K562 (cell line): Measurements from ENCODE around the gene IGLL1. TPM values are rescaled to one million over a fixed set of nuclear protein-coding genes. Genes with fewer than 3 reads are reported as not detected.

Experiments used
- ATAC-seq: fragments of 200-7000 bp; cut with Tn5 transposase; 3 replicates; pipeline ENCODE4 v1.9.1; 2020; ENCODE audit warnings: moderate library complexity
- BruUV-seq: library from RNA; stranded (reverse); fragments of 400-500 nt; replicated peaks from 2 replicates; lab custom pipeline; 2021; lab: Mats Ljungman, UMichigan
- CTCF ChIA-PET: fragments of 300-600 bp; formaldehyde crosslinking; extraction: SDS; loops from one replicate; lab custom pipeline; 2021; ENCODE audit warnings: low intra/inter-chr PET ratio; lab: Yijun Ruan, JAX
- POLR2A ChIA-PET: fragments of 300-600, 350-650 bp; sonication (Branson Sonifier 250); formaldehyde crosslinking; extraction: SDS; loops from one replicate; lab custom pipeline; 2021; ENCODE audit warnings: antibody characterized with exemption, inconsistent platforms; lab: Yijun Ruan, JAX
- DNase-seq, 4 experiments: peaks; one replicate each; pipeline versions ENCODE4 v3.0.0 to v3.0.0-alpha.2; 2011 to 2018; ENCODE audit warnings: low spot score in 3 of 4, mixed read lengths in 3 of 4; ENCODE audit errors: extremely low read depth in 1 of 4
- FAIRE-seq: peaks from 2 replicates; lab custom pipeline; 2011; peaks lifted over from hg19 to GRCh38; lab: Jason Lieb, UNC
- H2AFZ ChIP-seq: 2 replicates; pipeline ENCODE4 v1.6.0; 2011; ENCODE audit warnings: low read depth, low read length, control low read depth, inconsistent platforms
- H3K27ac ChIP-seq: fragments of 200-600 bp; 3 replicates; pipeline ENCODE4 v1.8.0; 2011; ENCODE audit warnings: low read depth, mild to moderate bottlenecking, control low read depth, inconsistent platforms, low read length, moderate library complexity, mixed read lengths; ENCODE audit errors: extremely low read depth
- H3K27me3 ChIP-seq, 2 experiments: fragments of 300-600 bp in 1 of 2; 2 replicates in 1 of 2; 3 replicates in 1 of 2; pipeline versions ENCODE4 v1.6.0 to v1.8.0; 2011; ENCODE audit warnings: inconsistent platforms in 2 of 2, low read length in 2 of 2, mild to moderate bottlenecking in 1 of 2, mixed read lengths in 1 of 2, moderate library complexity in 1 of 2; ENCODE audit not compliant: control insufficient read depth in 2 of 2, insufficient read depth in 2 of 2
- H3K36me3 ChIP-seq: fragments of 300-600 bp; 3 replicates; pipeline ENCODE4 v1.8.0; 2011; ENCODE audit warnings: mild to moderate bottlenecking, low read length, inconsistent platforms; ENCODE audit not compliant: control insufficient read depth, insufficient read depth
- H3K4me1 ChIP-seq, 2 experiments: fragments of 200-600 bp in 1 of 2; replicated peaks in 1 of 2; 2 replicates in 1 of 2; 3 replicates in 1 of 2; pipeline versions ENCODE4 v1.5.1 to v1.8.0; 2011; ENCODE audit warnings: inconsistent platforms in 2 of 2, low read length in 2 of 2, mild to moderate bottlenecking in 1 of 2, mixed read lengths in 1 of 2, moderate library complexity in 1 of 2; ENCODE audit not compliant: control insufficient read depth in 2 of 2, insufficient read depth in 2 of 2
- H3K4me2 ChIP-seq: 2 replicates; pipeline ENCODE4 v1.6.1; 2011; ENCODE audit warnings: low read length, control low read depth, inconsistent platforms, mixed read lengths; ENCODE audit not compliant: insufficient read depth
- H3K4me3 ChIP-seq: fragments of 200-600 bp; sonication (generic), shearing (Covaris generic); 2 replicates; pipeline ENCODE4 v1.5.1; 2016; ENCODE audit warnings: control low read depth, inconsistent platforms
- H3K79me2 ChIP-seq: fragments of 200-600 bp; 3 replicates; pipeline ENCODE4 v1.8.0; 2011; ENCODE audit warnings: low read length, inconsistent platforms; ENCODE audit not compliant: control insufficient read depth, insufficient read depth
- H3K9ac ChIP-seq, 2 experiments: 2 replicates each; pipeline versions ENCODE4 v1.6.0 to v1.6.1; 2011; ENCODE audit warnings: low read depth in 2 of 2, low read length in 2 of 2, control low read depth in 1 of 2, inconsistent platforms in 1 of 2, mild to moderate bottlenecking in 1 of 2, mixed read lengths in 1 of 2; ENCODE audit not compliant: insufficient read depth in 1 of 2
- H3K9me1 ChIP-seq: one replicate; pipeline ENCODE4 v1.6.0; 2011; ENCODE audit warnings: inconsistent platforms, mild to moderate bottlenecking, low read length, moderate library complexity; ENCODE audit not compliant: control insufficient read depth, insufficient read depth
- H3K9me3 ChIP-seq: replicated peaks from 2 replicates; pipeline ENCODE4 v1.5.1; 2011; ENCODE audit warnings: low read depth, low read length, inconsistent platforms; ENCODE audit not compliant: control insufficient read depth, insufficient read depth
- H4K20me1 ChIP-seq: replicated peaks from 2 replicates; pipeline ENCODE4 v1.6.1; 2011; ENCODE audit warnings: low read length, inconsistent platforms, mixed read lengths; ENCODE audit not compliant: control insufficient read depth, insufficient read depth
- ATF7 ChIP-seq: fragments of 450-650 bp; IDR thresholded peaks from 2 replicates; pipeline ENCODE4 v1.7.1; 2014; ENCODE audit warnings: mild to moderate bottlenecking, moderate library complexity
- BCOR ChIP-seq: fragments of 450-650 bp; IDR thresholded peaks from 2 replicates; pipeline ENCODE4 v1.6.1; 2016
- ZNF121 ChIP-seq: sonication (generic); formaldehyde crosslinking; conservative IDR thresholded peaks from 2 replicates; pipeline ENCODE4 v1.8.0; 2022; ENCODE audit warnings: missing genetic modification reagents
- ZNF197 ChIP-seq: fragments of 200-800 bp; sonication (Bioruptor generic); IDR thresholded peaks from 2 replicates; pipeline ENCODE4 v1.6.1; 2016; ENCODE audit warnings: low read depth, missing genetic modification characterization, missing compliant biosample characterization
- ZNF224 ChIP-seq: sonication (generic); formaldehyde crosslinking; IDR thresholded peaks from 2 replicates; pipeline ENCODE4 v1.8.0; 2022; ENCODE audit warnings: mild to moderate bottlenecking, missing genetic modification reagents
- ZNF263 ChIP-seq: sonication (generic); formaldehyde crosslinking; IDR thresholded peaks from 2 replicates; pipeline ENCODE4 v1.8.0; 2022; ENCODE audit warnings: mild to moderate bottlenecking, missing genetic modification reagents, borderline replicate concordance
- WGBS: fragments of 100-300 bp; shearing (Covaris generic); methylation state at CpG from one replicate; pipeline ENCODE4 v1.1.6; 2016; ENCODE audit warnings: low coverage, mixed read lengths; ENCODE audit not compliant: insufficient coverage; ENCODE audit errors: missing lambda C conversion rate; 5-methylcytosine and 5-hydroxymethylcytosine counted together
- in situ Hi-C: fragments of 300-500 bp; cut with MboI; formaldehyde crosslinking; loops from 4 replicates; pipeline ENCODE4 v1.15.0; 2018; ENCODE audit warnings: inconsistent platforms, mixed read lengths
- intact Hi-C: fragments of 100-400 bp; cut with micrococcal nuclease; formaldehyde crosslinking; loops from 2 replicates; pipeline ENCODE4 v1.14.2; 2022
- polyA plus RNA-seq, 8 experiments: library from polyadenylated mRNA; depleted of rRNA in 4 of 8; stranded (reverse) in 5 of 8; unstranded in 3 of 8; fragments of >200 nt; fragmentation: Nextera tagmentation in 2 of 8; fragmentation: Illumina TruSeq in 1 of 8; extraction: Ambion mirVana in 2 of 8; extraction: Trizol in 1 of 8; gene quantifications; 2 replicates each; pipeline versions ENCODE4 v1.2.1 to v1.2.3, GENCODE V29; 2011 to 2014; ENCODE audit warnings: inconsistent platforms in 1 of 8, missing spikeins in 1 of 8
- total RNA-seq, 7 experiments: library from RNA; depleted of rRNA in 6 of 7; stranded (reverse); fragments of >200 nt in 6 of 7; fragmentation: Illumina TruSeq in 2 of 7; extraction: Trizol in 2 of 7; gene quantifications; 2 replicates each; pipeline versions ENCODE4 v1.2.1 to v1.2.3, GENCODE V29; 2011 to 2021; ENCODE audit warnings: low replicate concordance in 1 of 7

Gene IGLL1
- total and polyA plus RNA-seq, 9 of the 15 experiments (the other 6 are each of a cell fraction or from before 2014, with no cell fraction given), result 0.10 to 0.32 (median 0.20) TPM; not detected in 6

DNA sequence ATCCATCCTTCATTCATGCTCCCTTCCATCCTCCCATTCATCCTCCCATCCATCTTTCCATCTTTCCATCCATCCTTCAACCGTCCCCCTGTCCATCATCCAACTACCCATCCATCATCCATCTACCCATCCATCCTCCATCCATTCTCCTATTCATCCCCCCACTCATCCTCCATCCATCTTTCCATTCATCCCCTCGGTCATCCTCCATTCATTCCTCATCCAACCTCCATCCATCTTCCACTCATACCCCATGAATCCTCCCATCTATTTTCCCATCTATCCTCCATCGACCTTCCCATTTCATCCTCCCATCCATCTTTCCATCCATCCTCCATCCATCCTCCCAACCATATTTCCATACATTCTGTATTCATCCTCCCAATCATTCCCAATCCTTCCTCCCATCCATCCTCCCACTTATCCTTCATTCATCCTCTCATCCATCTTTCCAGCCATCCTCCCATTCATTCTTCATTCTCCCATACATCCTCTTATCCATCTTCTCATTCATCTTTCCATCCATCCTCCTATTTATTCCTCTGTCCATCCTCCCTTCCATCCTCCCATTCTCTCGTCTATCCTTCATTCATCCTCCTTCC lies 29.9 kb downstream of the IGLL1 start:
- Histone ChIP-seq H3K9me1 (no peaks in the 10 kb centered on the region), H2AFZ (no peak overlapping the region), H3K4me1 (no peaks in the 10 kb centered on the region), H3K4me3 (no peak overlapping the region), H3K27me3 (no peaks in the 10 kb centered on the region; a peak in 1 of 5 replicates), H3K27ac (no peak overlapping the region), H3K4me2 (no peak overlapping the region), H3K9me3 (no peaks in the 10 kb centered on the region), H3K36me3 (no peaks in the 10 kb centered on the region), H3K79me2 (no peaks in the 10 kb centered on the region), H4K20me1 (no peaks in the 10 kb centered on the region), H3K9ac (no peak overlapping the region)
- in situ Hi-C loops, result no loop called here
- TF ChIP-seq ZNF224 (CRISPR knock-in tag) (no peak), ZNF263 (CRISPR knock-in tag) (0 out of 2 replicates have a peak, but pooled peaks have one; percentile 47), BCOR (no peak), ZNF197 (CRISPR knock-in tag) (no peak)
- POLR2A ChIA-PET, result no interaction called here
- no peak for FAIRE-seq
- 0% methylated on average over 3 of the region's 4 CpGs for WGBS
- no peak for DNase-seq
- intact Hi-C loops, result no loop called here
- BruUV-seq, result no TSS peak
- CTCF ChIA-PET, result no interaction called here
- no peak for ATAC-seq

DNA sequence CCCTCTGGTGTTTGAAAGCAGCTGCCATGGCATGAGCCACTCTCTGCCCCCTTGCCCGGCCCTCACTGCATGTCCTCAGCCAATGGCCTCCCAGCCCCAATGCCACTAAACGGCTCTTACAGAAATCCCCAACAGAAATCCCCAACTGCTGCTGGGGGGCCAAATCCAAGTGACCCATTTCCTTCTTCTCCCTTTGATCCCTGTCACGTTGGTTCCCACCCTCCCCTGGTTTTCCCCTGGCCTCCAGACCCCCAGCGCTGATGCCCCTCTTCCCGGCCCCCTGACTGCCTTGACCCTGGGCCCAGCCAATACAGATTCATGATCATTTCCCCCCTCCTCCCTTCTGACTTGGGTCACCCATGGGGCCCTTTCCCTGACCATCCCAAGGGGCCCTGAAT lies 30.9 kb downstream of the IGLL1 start:
- POLR2A ChIA-PET, result no interaction called here
- 7% methylated on average over 2 of the region's 5 CpGs for WGBS

More for the DNA sequence above, 30.9 kb downstream of the IGLL1 start:
- Histone ChIP-seq H3K4me2 (no peak overlapping the region), H3K27me3 (no peaks in the 10 kb centered on the region; a peak in 1 of 5 replicates), H3K9ac (no peak overlapping the region), H4K20me1 (no peaks in the 10 kb centered on the region), H3K9me1 (no peaks in the 10 kb centered on the region), H3K4me3 (no peak overlapping the region), H3K4me1 (no peaks in the 10 kb centered on the region), H3K27ac (no peak overlapping the region), H3K36me3 (no peaks in the 10 kb centered on the region), H3K9me3 (no peaks in the 10 kb centered on the region), H3K79me2 (no peaks in the 10 kb centered on the region), H2AFZ (no peak overlapping the region)
- DNase-seq (no peak), FAIRE-seq (no peak), ATAC-seq (no peak)
- BruUV-seq, result no TSS peak
- in situ Hi-C loops (loop anchor here (10.0 kb wide), 1 partner anchor 46 kb away; no protein-coding TSS in a partner anchor), intact Hi-C loops (no loop called here)
- TF ChIP-seq ZNF121 (no peak), ATF7 (no peak)
- CTCF ChIA-PET, result no interaction called here
